ENCODE results near the gene PRKCG.

PRKCG gene

DNA sequence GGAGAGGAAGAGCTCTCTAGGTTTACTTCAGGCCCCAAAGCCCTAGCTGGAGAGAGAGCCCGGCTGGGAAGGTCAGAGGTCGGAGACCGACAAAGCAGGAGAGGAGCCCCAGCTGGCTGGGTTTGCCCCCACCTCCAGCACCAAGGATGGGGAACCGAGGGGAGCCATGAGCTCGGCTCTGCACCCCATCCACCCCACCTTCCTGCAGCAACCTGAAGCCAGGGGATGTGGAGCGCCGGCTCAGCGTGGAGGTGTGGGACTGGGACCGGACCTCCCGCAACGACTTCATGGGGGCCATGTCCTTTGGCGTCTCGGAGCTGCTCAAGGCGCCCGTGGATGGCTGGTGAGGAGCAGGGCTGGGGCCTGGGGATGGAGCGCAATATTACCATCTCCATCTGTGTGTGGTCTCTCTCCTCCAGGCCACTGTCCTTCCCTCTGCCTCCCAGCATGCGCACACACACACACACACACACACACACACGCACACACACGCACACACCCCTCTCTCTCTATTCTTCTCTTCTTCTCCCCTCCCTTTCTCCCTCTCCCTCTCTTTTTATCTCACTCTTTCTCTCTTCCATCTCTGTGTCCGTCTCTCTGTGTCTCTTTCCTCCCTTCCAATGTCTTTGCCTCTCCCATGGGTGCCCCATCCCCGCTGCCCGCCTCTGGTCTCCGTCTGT lies 10.4 kb downstream of the PRKCG start:
- H3K4me3 ChIP-seq = no peak overlapping the region

DNA sequence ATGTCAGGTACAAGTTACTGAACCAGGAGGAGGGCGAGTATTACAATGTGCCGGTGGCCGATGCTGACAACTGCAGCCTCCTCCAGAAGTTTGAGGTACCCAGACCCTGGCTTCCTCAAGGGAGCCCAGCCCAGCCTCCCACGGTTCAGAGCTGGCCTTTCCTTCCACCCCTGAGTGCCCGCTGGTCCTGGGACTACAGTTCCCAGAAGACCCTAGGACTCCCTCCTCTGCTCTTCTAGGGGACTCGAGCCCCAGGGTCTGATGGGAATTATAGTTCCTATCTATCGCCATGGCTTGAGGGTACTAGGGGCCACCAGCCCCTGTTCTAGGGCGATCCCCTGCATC lies 11.0 kb downstream of the PRKCG start:
- H3K27ac ChIP-seq = no peak overlapping the region
- H3K4me3 ChIP-seq = no peak overlapping the region

More for the DNA sequence above, 10.4 kb downstream of the PRKCG start:
- no peak overlapping the region for H3K27ac ChIP-seq

DNA sequence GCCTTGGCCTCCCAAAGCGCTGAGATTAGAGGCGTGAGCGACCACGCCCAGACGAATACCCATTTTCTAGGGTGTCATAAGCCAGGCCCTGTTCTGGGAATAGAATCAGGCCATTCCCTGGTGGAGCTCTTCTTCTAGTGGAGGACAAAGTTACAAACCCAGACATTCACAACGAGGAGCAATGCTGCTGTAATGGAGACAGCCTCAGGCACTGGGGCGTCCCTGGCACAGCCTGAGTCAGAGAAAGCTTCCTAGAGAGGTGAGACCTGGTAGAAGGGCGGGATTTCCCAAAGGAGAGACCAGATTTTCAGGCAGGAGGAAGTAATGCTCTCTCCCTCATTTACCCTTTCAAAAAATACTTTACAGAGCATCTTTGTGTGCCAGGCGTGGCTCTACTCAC lies 12.7 kb downstream of the PRKCG start:
- Histone ChIP-seq H3K4me3 (no peak overlapping the region), H3K27ac (no peak overlapping the region)

DNA sequence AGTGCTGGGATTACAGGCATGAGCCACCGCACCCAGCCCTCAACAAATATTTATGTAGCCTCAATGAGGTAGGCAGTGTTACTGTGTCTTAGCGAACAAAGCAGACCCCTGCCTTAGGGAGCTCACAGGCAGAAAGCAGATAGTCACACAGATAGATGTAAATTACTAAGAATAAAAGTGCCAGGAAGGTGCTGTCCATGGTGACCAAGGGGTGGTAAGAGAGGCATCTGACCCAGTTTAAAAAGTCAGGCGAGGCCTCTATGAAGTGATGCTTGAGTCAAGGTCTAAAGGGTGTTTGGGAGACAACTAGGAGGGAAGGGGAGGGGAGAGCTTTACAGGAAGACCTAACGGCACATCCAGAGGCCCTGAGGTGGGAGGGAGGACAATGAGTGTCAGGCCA lies 14.7 kb downstream of the PRKCG start:
- Histone ChIP-seq H3K27ac (no peak overlapping the region), H3K4me3 (no peak overlapping the region)

DNA sequence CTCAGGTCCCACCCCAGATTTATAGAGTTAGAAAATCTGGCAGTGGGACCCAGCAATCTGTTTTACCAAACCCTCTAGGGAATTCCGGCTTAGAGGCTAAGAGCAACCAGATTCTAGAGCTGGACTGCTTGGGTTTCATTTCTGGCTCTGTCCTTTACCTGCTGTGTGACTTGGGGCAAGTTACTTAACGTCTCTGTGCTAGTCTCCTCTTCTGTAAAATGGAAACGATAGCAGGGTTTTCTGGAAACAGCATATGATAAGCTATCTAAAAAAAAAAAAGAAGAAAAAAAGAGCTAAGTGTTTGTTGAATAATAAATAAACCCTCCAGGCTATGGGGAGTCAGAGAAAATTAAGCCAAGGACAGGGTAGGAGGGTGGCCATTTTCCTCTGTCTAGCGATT lies 15.5 kb downstream of the PRKCG start:
- no peak overlapping the region for H3K4me3 ChIP-seq
- H3K27ac ChIP-seq = no peak overlapping the region

DNA sequence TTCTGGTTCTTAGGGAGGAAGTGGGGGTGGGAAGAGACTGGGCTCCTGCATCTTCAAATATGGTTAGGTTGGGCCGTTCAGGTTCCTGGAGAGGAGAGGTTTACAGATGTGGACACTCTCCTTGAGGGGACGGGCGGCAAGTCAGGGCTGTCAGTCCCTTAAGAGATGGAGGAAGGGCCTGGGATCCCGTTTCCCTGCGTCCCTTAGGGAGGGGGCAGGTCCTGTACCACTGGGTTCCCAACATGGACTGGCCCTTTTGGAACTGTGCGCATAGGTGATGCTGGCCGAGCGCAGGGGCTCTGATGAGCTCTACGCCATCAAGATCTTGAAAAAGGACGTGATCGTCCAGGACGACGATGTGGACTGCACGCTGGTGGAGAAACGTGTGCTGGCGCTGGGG lies 16.2 kb downstream of the PRKCG start:
- no peak overlapping the region for H3K4me3 ChIP-seq
- no peak overlapping the region for H3K27ac ChIP-seq

DNA sequence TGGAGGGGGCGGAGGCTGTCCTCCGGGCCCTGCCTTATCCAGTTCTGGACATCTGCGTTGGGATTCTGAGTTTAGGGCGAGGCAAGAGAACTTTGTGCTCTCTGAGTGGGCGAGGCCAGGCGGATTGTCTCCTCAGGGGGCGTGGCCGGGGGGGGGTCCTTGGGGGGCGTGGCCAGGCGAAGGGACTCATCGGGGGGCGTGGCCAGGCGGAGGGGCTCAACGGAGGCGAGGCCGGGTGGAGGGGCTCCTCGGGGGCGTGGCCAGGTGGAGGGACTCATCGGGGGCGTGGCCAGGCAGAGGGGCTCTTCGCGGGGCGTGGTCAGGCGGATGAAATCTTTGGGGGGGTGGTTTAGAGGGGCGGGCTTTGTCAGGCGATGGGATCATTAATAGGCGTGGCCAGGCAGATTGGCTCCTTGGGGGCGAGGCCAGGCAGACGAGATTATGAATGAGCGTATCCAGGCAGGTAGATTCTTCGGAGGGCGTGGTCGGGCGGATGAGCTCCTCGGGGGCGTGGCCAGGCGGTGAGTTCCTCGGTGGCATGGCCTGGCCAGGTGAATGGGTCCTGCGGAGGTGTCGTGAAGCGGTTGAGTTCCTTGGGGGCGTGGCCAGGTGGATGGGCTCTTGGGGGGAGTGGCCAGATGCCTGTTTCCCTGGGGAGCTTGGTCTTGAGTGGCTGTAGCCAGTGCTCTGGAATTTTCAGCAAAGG lies 16.8 kb downstream of the PRKCG start:
- no peak overlapping the region for H3K4me3 ChIP-seq
- H3K27ac ChIP-seq = no peak overlapping the region

DNA sequence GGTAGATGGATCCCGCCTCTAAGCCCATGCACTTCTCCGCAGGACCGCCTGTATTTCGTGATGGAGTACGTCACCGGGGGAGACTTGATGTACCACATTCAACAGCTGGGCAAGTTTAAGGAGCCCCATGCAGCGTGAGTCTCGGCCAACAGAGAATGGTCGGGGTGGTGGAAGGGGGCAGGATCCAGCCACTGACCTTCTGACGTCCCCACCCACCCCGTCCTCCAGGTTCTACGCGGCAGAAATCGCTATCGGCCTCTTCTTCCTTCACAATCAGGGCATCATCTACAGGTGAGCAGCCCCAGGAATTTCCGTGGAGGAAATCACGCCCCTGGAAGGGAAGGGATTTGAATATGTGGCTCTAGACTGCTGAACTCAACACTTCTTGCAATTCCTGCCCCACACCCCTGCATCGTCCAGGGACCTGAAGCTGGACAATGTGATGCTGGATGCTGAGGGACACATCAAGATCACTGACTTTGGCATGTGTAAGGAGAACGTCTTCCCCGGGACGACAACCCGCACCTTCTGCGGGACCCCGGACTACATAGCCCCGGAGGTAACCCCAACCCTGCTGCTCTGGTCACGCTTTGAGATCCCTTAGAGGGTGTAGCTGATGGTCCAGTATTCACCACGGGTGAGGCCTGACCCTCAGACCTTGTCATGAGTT lies 18.3 kb downstream of the PRKCG start:
- Histone ChIP-seq H3K4me3 (no peak overlapping the region), H3K27ac (no peak overlapping the region)

DNA sequence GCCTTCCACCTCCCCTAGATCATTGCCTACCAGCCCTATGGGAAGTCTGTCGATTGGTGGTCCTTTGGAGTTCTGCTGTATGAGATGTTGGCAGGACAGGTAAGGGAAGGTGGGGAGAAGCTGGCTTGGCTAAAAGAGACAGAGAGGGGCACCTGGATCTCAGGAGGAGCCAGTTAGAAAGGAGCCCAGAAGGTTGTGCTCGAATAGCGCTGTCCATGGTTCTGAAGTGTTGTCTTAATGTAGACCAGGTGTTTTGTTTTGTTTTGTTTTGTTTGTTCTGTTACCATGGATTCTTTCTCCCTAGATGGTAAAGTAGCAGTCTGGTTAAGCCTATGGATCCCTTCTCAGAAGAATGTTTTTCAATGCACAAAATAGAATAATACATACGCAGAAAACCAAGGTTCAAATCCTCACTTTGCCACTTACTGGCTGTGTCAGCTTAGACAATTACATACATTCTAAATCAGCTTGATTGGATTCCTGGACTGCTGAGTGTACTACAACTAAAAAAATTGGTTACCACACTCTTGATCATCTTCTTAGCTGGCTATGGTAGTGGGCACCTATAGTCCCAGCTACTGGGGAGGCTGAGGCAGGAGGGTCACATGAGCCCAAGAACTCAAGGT lies 21.2 kb downstream of the PRKCG start:
- no peak overlapping the region for H3K4me3 ChIP-seq
- H3K27ac ChIP-seq = no peak overlapping the region

DNA sequence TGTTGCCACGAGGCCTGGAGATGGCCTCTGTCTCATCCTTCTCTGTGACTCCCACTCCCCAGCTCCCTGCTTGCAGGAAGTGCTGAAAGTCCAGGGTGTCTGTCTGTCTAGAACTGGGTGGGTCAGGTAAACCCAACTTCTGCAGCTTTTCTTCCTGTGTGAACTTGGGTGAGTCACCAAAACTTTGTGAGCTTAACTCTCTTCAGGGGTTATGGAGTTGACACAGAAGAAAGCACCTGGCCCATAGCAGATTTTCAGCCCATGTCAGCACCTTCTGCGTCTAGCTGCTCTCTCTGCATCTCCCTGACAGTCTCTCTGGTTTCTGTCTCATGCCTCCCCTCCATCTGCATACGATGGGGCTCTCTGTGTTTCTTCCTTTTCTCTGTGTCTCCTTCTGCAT lies 22.9 kb downstream of the PRKCG start:
- no peak overlapping the region for H3K27ac ChIP-seq
- H3K4me3 ChIP-seq = no peak overlapping the region

DNA sequence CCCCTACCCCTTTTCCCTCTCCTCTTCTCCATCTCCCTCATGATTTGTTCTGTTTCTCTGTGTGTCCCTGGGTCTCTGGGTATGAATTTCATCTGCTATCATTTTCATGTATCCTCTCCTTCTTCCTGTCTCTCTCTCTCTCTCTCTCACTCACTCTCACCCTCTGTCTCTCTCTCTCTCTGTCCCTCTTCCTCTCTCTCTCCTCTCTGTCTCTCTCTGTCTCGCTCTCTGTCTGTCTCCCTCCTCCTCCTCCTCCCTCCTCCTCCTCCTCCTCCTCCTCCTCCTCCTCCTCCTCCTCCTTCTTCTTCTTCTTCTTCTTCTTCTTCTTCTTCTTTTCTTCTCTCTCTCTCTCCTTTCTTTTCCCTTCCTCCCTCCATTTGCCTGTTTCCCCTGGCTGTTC lies 23.8 kb downstream of the PRKCG start:
- Histone ChIP-seq H3K4me3 (no peak overlapping the region), H3K27ac (no peak overlapping the region)

DNA sequence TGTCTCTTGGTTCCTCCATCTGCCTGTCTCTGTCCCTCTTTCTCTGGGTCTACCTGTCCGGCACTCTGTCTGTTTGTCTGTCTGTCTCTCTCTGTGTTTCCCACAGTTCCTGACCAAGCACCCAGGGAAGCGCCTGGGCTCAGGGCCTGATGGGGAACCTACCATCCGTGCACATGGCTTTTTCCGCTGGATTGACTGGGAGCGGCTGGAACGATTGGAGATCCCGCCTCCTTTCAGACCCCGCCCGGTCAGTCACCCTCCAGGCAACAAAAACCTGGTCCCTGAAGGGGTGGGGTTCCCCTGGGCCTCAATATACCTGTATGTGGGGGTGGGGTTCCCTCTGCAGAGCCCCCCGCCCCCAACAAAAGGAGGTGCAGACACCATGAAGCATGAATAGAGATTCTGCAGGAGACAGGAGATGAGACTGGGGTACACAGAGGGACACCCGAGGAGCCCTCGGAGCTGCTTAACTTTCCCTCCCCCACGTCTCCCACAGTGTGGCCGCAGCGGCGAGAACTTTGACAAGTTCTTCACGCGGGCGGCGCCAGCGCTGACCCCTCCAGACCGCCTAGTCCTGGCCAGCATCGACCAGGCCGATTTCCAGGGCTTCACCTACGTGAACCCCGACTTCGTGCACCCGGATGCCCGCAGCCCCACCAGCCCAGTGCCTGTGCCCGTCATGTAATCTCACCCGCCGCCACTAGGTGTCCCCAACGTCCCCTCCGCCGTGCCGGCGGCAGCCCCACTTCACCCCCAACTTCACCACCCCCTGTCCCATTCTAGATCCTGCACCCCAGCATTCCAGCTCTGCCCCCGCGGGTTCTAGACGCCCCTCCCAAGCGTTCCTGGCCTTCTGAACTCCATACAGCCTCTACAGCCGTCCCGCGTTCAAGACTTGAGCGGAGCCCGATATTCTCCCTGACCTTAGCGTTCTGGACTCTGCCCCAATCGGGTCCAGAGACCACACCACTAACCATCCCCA lies 24.5 kb downstream of the PRKCG start:
- no peak overlapping the region for H3K4me3 ChIP-seq
- H3K27ac ChIP-seq = no peak overlapping the region

DNA sequence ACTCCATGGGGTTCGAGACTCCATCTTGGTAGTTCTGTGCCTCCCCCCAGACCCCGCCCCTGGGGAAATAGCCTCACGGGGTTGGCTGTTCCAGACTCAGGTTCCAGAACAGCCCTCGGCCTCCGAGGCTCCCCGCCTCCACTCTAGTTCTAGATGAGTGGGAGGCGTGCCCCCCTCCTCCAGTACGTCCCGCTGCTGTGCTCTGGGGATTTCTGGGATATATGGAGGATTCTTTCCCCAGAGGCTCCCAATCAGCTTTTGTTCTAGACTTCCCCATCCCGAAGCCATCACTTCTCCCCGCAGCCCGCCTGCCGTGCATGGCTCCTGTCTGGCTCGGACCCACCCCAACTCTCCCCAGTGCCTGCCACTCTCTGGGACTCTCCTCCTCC lies 25.2 kb downstream of the PRKCG start:
- no peak overlapping the region for H3K4me3 ChIP-seq
- H3K27ac ChIP-seq = no peak overlapping the region

DNA sequence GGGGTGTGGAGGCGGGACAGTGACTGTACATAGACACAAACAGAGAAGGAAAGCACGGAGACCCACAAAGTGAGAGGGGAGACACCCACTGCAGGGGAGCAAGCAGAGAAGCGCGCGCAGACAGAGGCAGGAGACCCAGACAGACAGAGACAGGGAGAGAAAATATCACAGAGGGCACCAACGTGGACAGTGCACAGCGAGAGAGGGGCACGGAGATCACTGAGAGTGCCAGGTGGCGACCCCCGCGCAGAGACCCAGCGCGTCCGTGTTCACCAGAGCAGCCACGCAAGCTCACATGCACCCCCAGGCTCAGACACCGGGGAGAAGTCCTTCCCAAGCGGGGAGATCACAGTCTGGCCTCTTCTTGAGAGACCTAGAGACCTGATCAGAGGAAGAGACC lies 25.7 kb downstream of the PRKCG start:
- no peak overlapping the region for H3K27ac ChIP-seq
- H3K4me3 ChIP-seq = no peak overlapping the region

DNA sequence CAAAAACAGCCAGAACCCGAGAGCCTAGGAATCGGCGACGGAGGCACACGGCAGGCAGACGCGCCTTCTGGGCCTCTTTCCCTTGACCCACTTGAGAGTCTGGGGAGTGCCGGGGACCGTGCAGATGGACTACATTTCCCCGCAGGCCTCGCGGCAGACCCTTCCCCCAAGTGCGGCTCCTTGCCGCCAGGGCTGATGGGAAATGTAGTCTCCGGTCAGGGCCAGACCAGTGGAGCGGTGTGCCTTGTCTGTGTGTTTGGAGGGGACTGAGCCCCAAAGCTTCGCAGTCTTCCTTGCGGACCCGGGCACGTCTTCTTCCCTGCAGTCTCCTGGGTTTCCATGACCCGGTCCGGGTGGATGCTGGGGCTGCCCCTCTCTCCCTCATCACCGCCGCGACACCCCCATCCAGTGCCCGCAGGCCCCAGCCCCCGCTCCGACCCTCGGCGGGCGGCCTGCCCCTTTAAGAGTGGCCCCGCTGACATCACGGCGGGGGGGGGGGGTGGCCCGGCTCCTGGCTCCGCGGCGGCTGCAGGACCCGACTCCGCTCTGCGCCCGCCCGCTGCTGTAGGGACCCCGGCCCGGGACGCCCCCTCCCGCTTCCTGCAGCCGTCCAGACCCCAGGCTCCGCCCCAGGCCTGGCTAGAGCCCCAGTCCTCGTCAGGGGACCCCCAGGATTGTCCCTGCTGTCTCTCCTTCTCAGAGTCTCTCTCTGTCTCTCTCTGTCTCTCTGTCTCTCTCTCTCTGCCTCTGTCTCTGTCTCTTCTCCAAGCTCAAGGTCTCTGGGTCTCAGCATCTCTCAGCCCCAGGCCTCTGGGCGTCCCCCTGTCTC lies 26.3 kb downstream of the PRKCG start:
- no peak overlapping the region for H3K4me3 ChIP-seq
- H3K27ac ChIP-seq = no peak overlapping the region

DNA sequence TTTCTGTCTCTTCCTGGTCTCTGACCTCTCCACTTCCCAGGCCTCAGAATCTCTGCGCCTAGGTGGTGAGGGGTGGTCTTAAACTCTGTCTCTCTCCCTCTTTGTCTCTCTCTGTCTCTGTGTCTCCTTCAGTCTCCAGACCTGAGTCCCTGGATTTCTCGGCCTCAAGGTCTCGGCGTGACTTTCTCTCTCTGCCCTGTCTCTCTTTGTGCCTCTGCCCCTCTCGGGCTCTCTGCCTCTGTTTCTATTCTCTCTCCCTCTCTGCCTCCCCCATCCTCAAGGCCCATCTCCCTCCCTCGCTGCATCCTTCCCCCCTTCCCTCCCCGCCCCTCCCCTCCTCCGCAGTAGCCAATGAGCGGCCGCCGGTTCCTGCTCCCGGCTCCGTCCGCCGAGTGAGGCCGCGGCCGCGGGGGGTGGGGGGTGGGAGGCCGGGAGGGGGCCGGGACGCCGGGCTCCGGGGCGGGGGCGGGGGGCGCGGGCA lies 27.0 kb downstream of the PRKCG start, which contains the start of gene CACNG7:
Gene CACNG7, plus strand, starts transcription at position 344 of the 481 bp plus-strand sequence. CDS start 3,554 bp downstream, outside the sequence.
- Histone ChIP-seq H3K27ac (no peak within 1 kb of the TSS), H3K4me3 (no peak within 1 kb of the TSS)

DNA sequence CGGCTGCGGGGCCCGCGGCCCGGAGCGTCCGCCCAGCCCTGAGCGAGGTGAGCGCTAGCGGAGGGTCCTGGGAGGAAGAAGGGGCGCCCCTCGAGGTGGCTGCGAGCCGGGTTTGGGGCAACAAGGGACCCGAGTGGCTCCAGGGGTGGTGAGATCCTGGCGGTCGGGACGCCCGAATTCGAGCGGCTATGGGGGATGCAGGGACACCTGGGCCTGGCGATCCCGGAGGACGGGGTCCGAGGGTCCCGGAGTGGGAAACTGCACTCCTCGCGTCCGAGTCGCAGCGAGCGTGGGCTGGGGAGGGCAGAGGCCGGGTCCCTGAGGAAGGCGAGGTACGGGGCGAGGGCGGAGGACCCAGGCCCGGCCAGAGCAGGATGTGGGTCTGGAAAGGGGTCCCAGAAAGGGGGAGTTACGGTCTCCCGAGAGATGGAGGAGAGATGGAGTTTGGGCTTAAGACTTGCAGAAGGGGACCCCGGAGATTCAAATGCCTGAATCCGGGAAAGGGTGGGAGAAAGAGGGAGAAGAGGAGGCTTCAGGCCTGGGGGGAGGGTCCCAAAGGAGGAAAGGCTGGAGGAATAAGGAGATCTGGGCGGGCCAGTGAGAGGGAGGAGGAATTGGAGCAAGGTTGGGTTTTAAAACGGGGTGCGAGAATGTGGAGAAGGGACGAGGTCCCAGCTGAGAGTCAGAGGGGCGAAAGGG lies 27.6 kb downstream of the PRKCG start:
- Histone ChIP-seq H3K4me3 (no peak overlapping the region), H3K27ac (no peak overlapping the region)

DNA sequence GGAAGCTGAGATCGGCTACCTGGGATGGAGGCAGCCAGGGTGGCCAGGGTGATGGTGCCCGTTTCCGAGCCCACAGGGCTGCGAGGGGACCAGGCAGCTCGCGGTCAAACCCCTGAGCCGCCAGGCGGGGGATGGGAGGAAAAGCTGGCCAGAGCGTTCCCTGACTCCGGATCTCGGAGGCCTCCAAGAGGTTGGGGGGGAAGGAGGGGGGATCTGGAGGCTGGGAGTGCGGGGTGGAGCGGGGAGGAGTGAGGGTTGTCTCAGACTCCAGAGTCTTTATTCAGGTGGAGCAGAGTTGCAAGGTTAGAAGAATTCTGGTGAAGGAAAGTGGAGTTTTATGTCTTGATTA lies 28.1 kb downstream of the PRKCG start:
- H3K27ac ChIP-seq = no peak overlapping the region
- H3K4me3 ChIP-seq = no peak overlapping the region

Measured in skin epidermis (tissue), 12 donors.